Endothelial cell (in vitro differentiated cells): ENCODE results near the gene CEACAM3. TPM values are rescaled to one million over a fixed set of nuclear protein-coding genes. Genes with fewer than 3 reads are reported as not detected.
"Not testable (repeated sequence)": the region's sequence is repeated elsewhere in the genome, so short reads cannot be mapped to it uniquely, and the experiment has no call there.

Source experiments
- DNase-seq: peaks from one replicate; pipeline ENCODE4 v3.0.0; 2021; ENCODE audit warnings: low spot score
- H3K27ac Mint-ChIP-seq: one replicate; pipeline ENCODE4 v1.8.0; 2021; ENCODE audit warnings: mixed read lengths, inconsistent platforms; ENCODE audit not compliant: unreplicated experiment
- H3K27me3 Mint-ChIP-seq: one replicate; pipeline ENCODE4 v1.8.0; 2021; ENCODE audit warnings: mild to moderate bottlenecking, moderate library complexity, mixed read lengths, inconsistent platforms; ENCODE audit not compliant: unreplicated experiment
- H3K36me3 Mint-ChIP-seq: one replicate; pipeline ENCODE4 v1.8.0; 2021; ENCODE audit warnings: mild to moderate bottlenecking, low read depth, mixed read lengths, inconsistent platforms; ENCODE audit not compliant: unreplicated experiment
- H3K4me1 Mint-ChIP-seq: one replicate; pipeline ENCODE4 v1.8.0; 2021; ENCODE audit warnings: mild to moderate bottlenecking, mixed read lengths, inconsistent platforms; ENCODE audit not compliant: unreplicated experiment
- H3K4me3 Mint-ChIP-seq: one replicate; pipeline ENCODE4 v1.8.0; 2021; ENCODE audit warnings: mild to moderate bottlenecking, mixed read lengths, inconsistent platforms; ENCODE audit not compliant: unreplicated experiment
- H3K9me3 Mint-ChIP-seq: one replicate; pipeline ENCODE4 v1.8.0; 2021; ENCODE audit warnings: mixed read lengths, inconsistent platforms; ENCODE audit not compliant: unreplicated experiment
- total RNA-seq: library from RNA; stranded (reverse); fragmentation: NEBNext Ultra II Directional; extraction: Animal tissue kit (Norgen Biotek cat#: 25700); gene quantifications from one replicate; pipeline ENCODE4 v1.2.1, GENCODE V29; 2021; ENCODE audit not compliant: unreplicated experiment
- TF ChIP-seq, protein P1 (sequence below): fragments of 200-600 bp; sonication (generic); IDR thresholded peaks from one replicate; pipeline ENCODE4 v1.5.0; 2021; ENCODE audit warnings: antibody characterized with exemption; ENCODE audit not compliant: unreplicated experiment

Gene CEACAM3
- total RNA-seq, 1 donor from 2014 or later = not detected

DNA sequence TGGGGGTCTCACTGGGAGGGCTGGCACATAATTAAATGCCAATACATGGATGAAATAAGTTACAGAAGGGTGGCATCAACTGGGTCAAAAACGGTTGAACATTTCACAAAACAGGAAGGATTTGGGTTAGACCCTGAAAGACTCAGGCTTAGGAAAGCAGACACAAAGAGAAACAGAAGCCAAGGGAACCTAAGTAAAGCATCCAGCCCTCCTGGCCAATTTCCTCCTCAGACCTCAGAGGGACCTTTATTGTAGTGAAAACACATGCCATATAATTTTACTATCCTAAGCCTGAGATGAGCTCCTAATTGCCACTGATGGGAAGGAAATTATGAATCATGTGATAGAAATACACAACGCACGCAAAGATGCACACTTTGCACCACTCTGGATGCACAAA lies 12.1 kb upstream of the CEACAM3 start:
- H3K36me3 Mint-ChIP-seq = no peaks in the 10 kb centered on the region
- no peaks in the 10 kb centered on the region for H3K4me1 Mint-ChIP-seq
- peaks cover 3% of the 10 kb centered on the region for H3K27me3 Mint-ChIP-seq
- no peak overlapping the region for H3K27ac Mint-ChIP-seq
- H3K9me3 Mint-ChIP-seq = no peaks in the 10 kb centered on the region
- TF ChIP-seq, protein P1, sequence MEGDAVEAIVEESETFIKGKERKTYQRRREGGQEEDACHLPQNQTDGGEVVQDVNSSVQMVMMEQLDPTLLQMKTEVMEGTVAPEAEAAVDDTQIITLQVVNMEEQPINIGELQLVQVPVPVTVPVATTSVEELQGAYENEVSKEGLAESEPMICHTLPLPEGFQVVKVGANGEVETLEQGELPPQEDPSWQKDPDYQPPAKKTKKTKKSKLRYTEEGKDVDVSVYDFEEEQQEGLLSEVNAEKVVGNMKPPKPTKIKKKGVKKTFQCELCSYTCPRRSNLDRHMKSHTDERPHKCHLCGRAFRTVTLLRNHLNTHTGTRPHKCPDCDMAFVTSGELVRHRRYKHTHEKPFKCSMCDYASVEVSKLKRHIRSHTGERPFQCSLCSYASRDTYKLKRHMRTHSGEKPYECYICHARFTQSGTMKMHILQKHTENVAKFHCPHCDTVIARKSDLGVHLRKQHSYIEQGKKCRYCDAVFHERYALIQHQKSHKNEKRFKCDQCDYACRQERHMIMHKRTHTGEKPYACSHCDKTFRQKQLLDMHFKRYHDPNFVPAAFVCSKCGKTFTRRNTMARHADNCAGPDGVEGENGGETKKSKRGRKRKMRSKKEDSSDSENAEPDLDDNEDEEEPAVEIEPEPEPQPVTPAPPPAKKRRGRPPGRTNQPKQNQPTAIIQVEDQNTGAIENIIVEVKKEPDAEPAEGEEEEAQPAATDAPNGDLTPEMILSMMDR = no peak
- DNase-seq = no peak
- H3K4me3 Mint-ChIP-seq = no peak overlapping the region

DNA sequence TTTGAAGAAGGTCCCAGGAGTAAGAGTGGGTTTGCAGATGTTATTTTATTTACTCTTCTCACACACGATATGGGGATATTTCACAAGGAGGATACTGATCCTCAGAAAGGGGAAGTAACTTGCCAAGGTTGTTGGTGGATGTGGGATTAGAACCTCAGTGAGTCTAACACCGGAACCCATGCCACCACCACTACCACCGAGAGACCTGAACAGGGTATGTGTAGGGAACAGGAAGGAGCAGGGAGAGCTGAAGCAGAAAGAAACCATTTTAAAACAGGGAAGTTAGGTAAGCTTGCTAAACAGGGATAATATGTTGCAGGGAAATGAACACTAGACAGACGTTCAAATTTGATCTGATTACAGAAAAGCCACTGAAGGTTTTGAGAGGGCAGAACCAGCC lies 11.6 kb upstream of the CEACAM3 start:
- TF ChIP-seq, protein P1 = no peak
- Mint-ChIP-seq H3K4me3 (no peak overlapping the region), H3K27ac (no peak overlapping the region), H3K27me3 (peaks cover 3% of the 10 kb centered on the region), H3K36me3 (no peaks in the 10 kb centered on the region), H3K9me3 (no peaks in the 10 kb centered on the region), H3K4me1 (no peaks in the 10 kb centered on the region)
- no peak for DNase-seq

DNA sequence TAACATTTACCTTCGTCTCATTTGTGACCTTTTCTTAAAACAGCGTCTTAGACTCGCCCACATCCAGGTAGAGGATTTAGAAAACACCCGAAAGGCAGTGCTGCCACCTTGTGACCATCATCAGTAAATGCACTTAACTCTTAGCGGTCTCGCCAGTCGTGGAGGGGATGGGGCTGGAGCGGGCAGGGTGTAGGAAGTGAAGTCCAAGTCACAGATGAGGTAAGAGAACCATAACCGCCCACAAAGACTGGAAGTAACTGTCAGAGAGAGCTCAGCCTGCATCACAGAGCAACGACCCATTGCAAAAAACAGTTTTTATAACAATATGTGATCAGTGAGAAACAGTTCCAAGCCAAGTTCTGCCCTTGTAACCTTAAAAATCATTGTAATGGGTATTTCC lies 10.7 kb upstream of the CEACAM3 start:
- Mint-ChIP-seq H3K4me3 (no peak overlapping the region), H3K9me3 (no peaks in the 10 kb centered on the region), H3K4me1 (no peaks in the 10 kb centered on the region), H3K27ac (no peak overlapping the region), H3K27me3 (peaks cover 3% of the 10 kb centered on the region), H3K36me3 (no peaks in the 10 kb centered on the region)
- DNase-seq = peak; percentile 72
- TF ChIP-seq, protein P1 = peak; percentile 85

DNA sequence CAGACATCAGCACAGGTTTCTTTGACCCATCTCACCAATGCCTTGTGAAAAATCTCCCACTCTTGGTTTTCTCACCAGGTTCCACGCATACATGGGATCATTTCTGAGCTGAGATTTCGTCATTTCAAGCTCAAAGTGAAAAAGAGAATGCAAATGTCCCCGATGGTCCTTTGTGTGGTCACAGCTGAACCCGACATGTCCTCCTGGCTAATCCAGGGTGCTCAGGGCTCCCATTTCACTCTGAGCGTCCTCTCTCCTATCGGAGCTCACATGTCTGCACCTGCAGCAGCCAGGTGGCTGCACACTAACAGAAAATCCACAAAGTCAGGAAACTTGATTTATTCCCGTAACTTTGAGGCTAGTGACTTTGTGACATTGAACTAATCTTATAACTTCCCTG lies 9.3 kb upstream of the CEACAM3 start:
- Mint-ChIP-seq H3K27me3 (peaks cover under 1% of the 10 kb centered on the region), H3K36me3 (no peaks in the 10 kb centered on the region), H3K4me3 (no peak overlapping the region), H3K4me1 (no peaks in the 10 kb centered on the region), H3K27ac (no peak overlapping the region), H3K9me3 (no peaks in the 10 kb centered on the region)
- DNase-seq = no peak
- TF ChIP-seq, protein P1 = no peak

DNA sequence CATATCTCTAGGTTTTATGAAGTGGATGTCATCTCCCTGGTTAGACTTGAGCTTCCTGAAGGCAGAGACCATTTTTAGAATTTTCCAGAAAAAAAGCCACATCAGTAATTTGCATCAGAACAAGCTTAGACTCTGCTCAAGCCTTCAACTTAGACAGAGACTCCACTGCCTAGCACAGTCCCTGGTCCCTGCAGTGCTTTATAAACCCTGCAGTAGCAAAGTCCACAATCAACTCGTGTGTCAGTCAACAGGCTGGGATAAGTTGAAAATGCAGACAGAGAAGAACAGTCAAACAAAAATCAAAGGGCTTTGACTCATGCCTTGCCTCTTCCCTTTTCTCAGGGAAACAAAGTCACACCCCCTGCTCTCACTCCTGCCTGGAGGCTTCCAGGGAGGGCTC lies 7.9 kb upstream of the CEACAM3 start:
- DNase-seq, H3K36me3 Mint-ChIP-seq, H3K27me3 Mint-ChIP-seq, H3K9me3 Mint-ChIP-seq, H3K4me3 Mint-ChIP-seq, H3K4me1 Mint-ChIP-seq, H3K27ac Mint-ChIP-seq: not testable (repeated sequence)

DNA sequence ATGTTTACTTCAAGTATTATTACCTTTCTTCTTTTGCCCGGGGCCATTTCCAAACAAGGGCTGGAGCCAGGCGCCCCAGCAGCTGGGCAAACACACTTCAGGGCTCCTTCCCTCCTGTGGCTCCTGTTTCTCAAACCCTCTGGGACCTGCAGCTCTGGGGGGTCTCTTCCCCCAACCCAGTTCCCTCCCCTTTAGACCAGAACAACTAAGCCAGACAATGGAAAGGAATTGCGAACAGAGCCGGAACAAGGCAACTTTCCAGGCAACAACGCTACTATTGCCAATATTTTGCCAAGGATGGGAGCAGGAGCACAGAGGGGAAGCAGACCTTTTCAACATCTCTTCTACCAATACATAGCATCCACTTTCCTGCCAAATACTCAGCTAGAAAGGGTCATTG lies 7.3 kb upstream of the CEACAM3 start:
- not testable (repeated sequence) for H3K27me3 Mint-ChIP-seq, H3K9me3 Mint-ChIP-seq, DNase-seq, H3K4me1 Mint-ChIP-seq, H3K27ac Mint-ChIP-seq, H3K36me3 Mint-ChIP-seq, H3K4me3 Mint-ChIP-seq
